OCI-M2 (cell line): ENCODE data around the gene PIK3R5.

ENCODE experiments used
- DNase-seq: peaks from one replicate; lab custom pipeline; 2025; ENCODE audit not compliant: unreplicated experiment; lab: John Stamatoyannopoulos, UW

Gene PIK3R5

DNA sequence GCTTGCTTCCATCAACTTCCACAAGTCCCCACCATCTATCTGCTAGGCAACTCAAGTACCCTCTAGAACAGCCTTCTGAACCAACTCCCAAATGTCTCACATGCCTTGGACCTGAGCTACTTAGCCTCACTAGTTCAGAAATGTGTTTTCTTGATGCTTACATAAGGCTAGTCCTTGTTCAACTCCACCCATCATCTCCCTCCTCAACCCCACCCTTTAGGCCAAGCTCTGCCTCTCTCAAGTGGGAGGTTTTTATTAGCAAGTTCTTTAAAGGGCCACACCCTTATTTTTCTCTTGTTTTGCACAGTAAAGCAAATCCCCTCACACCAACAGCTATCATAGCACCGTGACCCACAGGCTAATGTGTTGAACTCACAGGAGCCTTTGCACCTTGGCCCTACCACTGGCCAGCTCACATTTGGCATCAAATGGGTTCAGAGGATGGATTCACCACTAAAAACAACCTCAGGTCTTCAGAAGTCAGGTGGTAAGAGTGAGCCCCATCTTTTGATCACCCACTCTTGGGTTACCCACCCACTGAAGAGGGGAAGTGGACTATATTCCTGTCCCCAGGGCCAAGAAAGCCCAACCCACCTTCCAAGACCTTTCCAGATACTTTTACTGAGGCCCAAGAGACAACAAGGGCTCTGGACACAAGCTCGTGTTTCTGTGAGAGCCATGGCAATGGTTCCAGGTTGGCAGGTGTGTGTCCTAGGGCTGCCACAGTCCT lies 12.2 kb downstream of the PIK3R5 start:
- DNase-seq: no peak

DNA sequence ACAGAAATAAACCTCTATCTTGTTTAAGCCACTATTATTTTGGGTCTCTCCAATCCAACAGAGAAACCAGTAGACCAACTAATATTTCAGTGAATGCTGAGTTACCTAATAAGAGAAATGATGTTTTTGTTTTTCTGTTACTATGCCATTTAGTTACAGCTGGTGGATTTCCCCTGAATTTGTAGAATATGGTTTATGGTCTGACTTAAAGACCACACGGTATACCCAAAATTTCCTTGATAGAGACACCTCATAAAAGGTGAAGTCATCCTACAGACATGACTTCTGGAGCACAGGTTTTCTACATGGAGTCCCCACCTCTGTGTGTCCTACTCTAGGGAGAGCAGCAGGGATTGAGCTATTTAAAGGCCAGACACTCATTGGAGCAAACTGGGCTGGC lies 13.3 kb downstream of the PIK3R5 start:
- no peak for DNase-seq

DNA sequence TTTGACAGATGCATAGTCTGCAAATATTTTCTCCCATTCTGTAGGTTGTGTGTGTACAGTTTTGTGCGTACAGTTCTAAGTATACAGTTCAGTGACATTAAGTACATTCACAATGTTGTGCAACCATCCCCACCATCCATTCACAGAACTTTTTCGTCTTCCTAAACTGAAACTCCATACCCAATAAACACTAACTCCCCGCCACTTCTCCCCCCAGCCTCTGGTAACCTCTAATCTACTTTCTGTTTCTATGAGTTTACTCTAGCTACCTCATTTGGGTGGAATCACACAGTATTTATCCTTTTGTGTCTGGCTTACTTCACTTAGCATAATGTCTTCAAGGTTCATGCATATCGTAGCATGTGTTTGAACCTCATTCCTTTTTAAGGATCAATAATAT lies 14.3 kb downstream of the PIK3R5 start:
- DNase-seq: no peak

GRCh38 chr17:8949061-8949661 lies 16.3 kb downstream of the PIK3R5 start:
- DNase-seq: no peak

DNA sequence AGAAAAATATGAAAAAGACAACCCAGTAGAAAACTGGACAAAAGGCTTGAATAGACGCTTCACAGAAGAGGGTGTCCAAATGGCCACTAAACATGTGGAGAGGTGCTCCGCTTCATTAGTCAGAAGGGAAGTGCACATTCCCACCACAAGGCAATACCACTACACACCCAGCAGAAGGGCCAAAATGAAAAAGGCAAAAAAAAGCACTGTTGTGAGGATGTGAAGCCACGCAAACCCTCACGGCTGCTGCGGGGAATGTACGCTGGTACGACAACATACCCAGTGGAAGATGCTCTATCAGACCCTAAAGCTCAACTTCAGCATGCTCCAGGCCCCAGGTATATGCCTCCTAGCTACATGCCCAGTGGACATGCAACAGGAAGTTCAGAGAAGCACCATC lies 17.0 kb downstream of the PIK3R5 start:
- no peak for DNase-seq

- no peak for DNase-seq
These were observed 18.3 kb downstream of the PIK3R5 start for GRCh38 chr17:8947201-8947600.

GRCh38 chr17:8946476-8946875 lies 19.0 kb downstream of the PIK3R5 start:
- DNase-seq: no peak

- DNase-seq: no peak
These were observed 19.4 kb downstream of the PIK3R5 start for GRCh38 chr17:8946071-8946470.

- DNase-seq: no peak
These were observed 20.8 kb downstream of the PIK3R5 start for GRCh38 chr17:8944748-8945147.

DNA sequence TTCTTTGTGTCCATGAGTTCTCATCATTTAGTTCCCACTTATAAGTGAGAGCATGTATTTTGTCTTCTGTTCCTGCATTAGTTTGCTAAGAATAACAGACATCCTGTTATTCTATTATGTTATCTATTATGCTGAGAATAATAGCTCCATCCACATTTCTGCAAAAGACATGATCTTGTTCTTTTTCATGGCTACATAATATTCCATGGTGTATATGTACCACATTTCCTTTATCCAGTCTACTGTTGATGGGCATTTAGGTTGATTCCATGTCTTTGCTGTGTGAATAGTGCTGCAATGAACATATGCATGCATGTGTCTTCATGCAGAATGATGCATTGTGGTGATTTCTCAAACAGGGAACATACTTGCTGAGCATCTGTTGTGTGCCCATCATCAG lies 21.4 kb downstream of the PIK3R5 start:
- no peak for DNase-seq

- DNase-seq: no peak
These were observed 23.4 kb downstream of the PIK3R5 start for GRCh38 chr17:8941980-8942622.

DNA sequence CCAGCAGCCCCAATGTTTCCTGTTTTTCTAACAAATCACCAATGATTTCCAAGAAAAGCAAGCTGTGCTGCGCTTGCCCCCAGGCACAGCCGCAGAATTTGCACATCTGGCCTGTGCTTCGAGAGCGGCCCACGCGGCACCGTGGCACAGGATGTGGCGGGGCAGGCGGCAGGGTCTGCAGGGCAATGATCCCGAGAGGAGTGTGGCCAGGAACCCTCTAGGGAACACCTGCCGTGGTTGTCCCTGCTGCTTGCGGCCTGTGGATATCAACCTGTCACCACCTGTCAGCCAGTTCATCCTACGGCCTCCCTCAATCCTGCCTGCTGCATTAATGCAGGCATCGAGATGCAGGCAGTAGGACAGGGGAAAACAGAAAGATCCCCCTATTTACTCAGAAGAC lies 24.0 kb downstream of the PIK3R5 start:
- no peak for DNase-seq

GRCh38 chr17:8940866-8941471 lies 24.5 kb downstream of the PIK3R5 start:
- DNase-seq: no peak

DNA sequence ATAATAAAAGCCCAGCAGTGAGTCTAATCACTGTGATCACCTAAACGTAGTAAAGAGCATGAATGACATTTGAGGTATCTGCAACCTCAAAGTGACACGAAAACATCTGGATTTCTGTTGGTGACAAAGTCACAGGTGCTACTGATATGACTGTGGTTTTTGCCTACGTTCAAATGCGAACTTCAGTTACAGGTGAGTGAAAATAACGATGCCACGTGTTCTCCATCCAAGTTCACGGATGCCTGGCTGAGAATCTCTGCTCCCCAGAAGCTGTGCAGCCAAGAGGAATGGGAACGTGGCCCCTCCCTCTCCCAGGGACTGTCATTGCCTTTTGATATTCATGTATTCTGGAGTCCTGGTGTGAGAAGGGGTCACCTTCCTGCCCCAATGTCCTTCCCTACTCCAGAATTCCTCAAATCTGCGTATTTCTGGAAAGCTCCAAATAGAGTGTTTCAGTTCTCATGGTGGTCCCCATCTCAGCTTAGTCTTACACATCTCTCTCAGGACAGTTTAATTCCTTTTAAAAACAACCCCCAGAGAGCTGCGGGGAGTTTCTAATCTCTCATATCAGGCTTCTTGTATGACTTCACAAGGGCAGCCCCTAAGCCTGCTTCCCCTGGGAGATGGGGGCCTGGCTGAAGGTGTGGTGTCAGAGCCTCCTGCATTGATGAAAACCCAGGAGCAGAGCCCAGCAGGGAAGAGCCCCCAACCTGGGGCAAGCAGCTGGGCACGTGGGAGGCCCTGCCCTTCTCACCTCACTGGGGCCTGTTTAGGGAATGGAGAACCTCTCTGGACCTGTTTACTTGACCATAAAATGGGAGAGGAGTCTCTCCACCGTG lies 25.8 kb downstream of the PIK3R5 start:
- no peak for DNase-seq

- no peak for DNase-seq
These were observed 26.6 kb downstream of the PIK3R5 start for GRCh38 chr17:8938933-8939332.

GRCh38 chr17:8935191-8935590 lies 30.3 kb downstream of the PIK3R5 start:
- DNase-seq: no peak

- DNase-seq: no peak
These were observed 31.2 kb downstream of the PIK3R5 start for GRCh38 chr17:8934346-8934745.

GRCh38 chr17:8930649-8931048 lies 34.9 kb downstream of the PIK3R5 start:
- no peak for DNase-seq

- no peak for DNase-seq
These were observed 37.2 kb downstream of the PIK3R5 start for GRCh38 chr17:8928347-8928746.

DNA sequence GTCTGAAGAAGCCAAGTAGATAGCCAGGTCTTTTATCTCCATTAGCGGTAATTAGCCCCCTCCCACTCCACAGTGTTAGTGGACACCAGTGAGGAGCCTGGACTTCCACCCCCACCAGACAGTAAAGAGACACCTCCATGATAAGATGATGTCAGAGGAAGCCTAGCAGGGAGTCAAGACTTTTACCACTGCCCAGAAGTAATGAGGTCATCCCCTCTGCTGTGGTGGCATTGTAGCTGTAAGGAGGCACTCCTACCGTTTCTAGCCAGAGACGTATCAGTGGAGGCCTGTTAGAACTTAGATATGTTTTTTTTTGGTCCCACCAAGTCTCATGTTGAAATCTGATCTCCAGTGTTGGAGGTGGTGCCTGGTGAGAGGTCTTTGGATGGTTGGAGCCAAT lies 38.1 kb downstream of the PIK3R5 start:
- DNase-seq: no peak

GRCh38 chr17:8925808-8926207 lies 39.7 kb downstream of the PIK3R5 start:
- DNase-seq: no peak
